SH-SY5Y (cell line): Measurements from ENCODE around the gene ADM2.

Experiments
- GATA2 ChIP-seq: IDR thresholded peaks from 2 replicates; pipeline ENCODE4 v1.6.1; 2011; ENCODE audit warnings: mild to moderate bottlenecking, low read depth, low read length
- GATA3 ChIP-seq: IDR thresholded peaks from 2 replicates; pipeline ENCODE4 v1.6.1; 2011; ENCODE audit warnings: low read depth, mild to moderate bottlenecking, low read length, moderate library complexity

The ADM2 gene

DNA sequence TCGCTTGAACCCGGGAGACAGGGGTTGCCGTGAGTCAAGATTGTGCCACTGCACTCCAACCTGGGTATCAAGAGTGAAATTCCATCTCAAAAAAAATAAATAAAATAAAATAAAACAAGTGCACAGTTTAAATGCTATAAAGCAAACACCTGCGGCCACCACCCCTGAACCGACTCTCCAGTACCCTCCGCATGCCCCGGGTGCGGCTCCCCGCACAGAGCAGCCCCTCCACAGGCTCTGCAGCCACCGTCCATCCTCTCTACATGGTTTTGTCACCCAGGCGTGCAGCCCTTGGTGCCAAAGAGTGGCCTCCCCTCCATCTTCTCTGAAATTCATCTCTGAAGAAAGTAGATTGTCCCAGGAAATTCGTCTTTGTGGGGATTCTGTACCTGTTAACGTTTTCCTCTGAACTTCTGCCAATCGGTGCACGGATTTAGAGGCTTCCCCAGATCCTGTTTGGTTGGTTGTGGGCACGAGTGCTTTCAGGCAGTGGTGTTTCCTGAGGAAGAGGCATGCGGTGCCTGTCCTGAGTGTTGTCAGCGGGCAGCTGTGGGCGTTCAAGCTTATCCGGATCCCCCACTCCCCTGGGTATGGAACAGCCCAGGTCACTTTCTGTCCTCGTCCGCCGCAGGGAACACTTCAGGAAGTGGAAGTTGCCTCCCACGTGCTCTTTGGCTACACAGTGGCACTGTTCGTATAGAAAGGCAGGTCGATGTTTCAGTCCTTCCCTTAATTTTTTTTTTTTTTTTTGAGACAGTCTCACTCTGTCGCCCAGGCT lies 9.4 kb downstream of the ADM2 start:
- TF ChIP-seq GATA2 (no peak), GATA3 (no peak)

- TF ChIP-seq GATA2 (no peak), GATA3 (no peak)
Measured at GRCh38 chr22:50497093-50497492, 15.8 kb downstream of the ADM2 start.

DNA sequence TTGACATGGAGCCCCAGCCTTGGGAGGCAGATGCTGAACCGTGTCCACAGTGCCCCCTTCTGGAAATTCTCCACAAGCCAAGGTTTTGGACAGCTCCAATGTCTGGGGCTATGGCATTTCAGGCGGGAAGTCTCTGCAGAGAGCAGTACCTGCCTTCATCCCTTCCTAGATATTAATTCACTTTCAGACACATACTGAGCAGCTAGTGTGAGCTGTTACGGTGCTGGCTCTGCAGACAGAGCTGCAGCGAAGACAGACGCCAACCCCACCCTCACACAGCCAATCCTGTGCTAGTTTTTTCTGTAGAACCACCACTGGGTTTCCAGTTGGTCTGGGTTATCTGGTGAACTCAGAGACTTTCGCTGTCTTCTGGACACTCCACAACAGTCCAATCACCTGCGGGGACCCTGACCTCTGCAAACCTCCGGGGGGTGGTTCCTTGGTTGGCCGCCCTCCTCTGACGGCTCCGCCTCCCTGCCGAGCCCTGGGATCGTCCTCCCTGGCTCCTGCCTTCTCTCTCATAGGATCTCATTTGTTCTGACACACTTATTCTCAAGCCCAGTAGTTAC lies 17.1 kb downstream of the ADM2 start:
- TF ChIP-seq GATA3: no peak
- no peak for TF ChIP-seq GATA2

DNA sequence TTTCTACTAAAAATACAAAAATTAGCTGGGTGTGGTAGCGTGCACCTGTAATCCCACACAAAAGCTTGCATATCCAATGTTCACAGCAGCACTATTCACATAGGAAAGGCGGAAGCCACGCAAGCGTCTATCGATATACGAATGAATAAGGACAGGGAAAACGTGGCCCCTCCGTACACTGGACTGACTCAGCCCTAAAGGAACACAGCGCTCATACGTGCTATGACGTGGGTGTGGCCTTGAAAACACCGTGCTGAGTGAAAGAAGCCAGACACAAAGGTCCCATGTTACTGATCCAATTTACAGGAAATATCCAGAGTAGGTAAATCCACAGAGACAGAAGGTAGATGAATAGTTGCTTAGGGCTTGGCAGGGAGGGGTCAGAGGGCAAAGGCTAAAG lies 19.1 kb downstream of the ADM2 start:
- TF ChIP-seq GATA2 (no peak), GATA3 (no peak)

- no peak for TF ChIP-seq GATA3
- TF ChIP-seq GATA2: no peak
Measured at GRCh38 chr22:50502096-50502495, 20.8 kb downstream of the ADM2 start.

GRCh38 chr22:50502628-50503474 lies 21.5 kb downstream of the ADM2 start:
- no peak for TF ChIP-seq GATA2
- TF ChIP-seq GATA3: no peak

DNA sequence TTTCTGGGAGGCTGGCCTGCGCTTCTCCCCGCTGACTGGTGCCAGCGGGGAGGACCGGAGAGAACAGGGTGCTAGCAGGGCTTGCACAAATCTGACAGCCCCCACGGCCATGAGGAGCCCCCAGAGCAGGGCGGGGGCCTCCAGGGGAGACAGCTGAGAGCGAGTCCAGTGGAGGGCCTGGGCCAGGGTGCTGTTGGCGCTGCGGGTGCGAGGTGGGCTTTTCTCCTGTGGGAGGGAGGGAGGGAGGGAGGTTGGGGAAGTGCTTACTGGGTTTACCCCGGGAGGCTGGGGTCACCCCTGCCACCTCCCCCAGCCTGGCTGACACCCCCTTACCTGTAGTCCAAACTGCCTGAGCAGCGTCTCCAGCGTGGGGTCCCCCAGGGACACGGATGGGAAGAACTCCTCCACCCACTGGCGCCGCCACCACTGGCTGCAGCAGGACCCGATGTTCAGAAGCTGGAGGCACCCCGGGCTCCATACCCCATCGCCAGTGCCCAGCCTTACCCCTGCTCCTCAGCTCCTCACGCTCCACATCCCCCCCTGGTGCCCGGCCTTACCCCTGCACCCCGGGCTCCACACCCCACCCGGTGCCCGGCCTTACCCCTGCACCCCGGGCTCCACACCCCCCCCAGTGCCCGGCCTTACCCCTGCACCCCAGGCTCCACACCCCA lies 22.3 kb downstream of the ADM2 start:
- TF ChIP-seq GATA2: no peak
- TF ChIP-seq GATA3: no peak

GRCh38 chr22:50504369-50505211 lies 23.2 kb downstream of the ADM2 start:
- TF ChIP-seq GATA2 (no peak), GATA3 (no peak)

DNA sequence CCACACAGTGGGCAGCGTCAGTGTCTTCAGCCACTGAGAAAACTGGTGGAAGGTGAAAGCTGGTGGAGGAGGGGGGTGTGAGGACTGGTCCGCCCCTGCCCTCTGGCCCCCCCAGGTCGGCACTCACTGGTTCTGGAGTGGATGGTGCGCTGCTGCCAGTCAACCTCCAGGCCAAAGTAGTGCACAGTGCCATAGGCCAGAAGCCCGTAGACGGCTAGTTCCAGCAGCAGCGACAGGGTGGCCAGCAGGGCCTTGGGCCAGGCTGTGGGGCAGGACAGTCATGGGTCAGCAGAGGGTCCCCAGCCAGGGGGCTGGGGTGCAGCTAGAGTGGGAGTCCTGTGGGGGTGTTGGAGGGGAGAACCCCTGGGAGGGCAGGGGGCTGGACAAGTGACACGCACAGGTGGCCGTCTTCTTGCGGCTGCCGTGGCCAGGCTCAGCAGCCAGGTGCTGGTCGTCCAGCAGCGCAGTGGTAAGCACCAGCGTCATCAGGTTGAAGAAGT lies 24.0 kb downstream of the ADM2 start:
- TF ChIP-seq GATA3 (no peak), GATA2 (no peak)

DNA sequence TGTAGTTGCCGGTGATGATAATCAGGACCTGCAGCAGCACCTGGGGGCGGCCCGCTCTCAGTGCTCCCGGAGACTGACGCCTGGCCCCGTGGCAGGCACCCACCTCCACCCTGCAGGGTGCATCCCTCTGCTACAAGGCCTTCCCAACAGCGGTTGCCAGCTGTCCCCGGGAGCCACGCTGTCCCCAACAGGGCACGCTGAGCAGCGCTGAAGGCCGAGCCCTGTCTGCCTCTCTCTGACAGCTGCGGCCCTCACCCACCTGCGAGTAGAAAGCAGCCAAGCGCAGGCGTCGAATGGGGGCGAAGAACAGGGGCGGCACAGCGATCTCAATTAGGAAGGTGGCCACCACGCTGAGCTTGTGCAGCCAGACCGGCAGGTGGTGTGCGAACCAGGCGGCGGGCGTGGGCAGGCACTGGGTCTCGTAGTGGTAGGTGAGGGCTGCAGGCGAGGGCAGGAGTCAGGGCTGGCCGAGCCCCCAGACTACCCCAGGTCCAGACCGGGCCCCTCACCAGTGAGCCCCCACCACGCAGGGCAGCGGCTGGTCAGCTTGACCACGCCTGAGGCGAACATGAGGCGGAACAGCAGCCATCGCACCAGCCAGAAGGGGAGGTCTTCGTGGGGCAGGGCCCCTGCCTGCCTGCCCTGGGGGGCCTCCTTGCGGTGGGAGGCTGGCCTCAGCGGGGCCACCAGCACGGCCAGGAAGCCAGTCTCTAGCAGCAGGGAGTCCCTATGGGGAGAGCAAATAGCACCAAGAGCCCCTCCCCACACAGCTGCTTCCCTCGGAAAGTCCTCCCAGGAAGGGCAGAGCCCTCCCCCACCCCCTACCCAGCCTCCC lies 24.6 kb downstream of the ADM2 start:
- TF ChIP-seq GATA2 (no peak), GATA3 (no peak)

GRCh38 chr22:50506611-50507420 lies 25.5 kb downstream of the ADM2 start:
- no peak for TF ChIP-seq GATA3
- TF ChIP-seq GATA2: no peak
